ENCODE measurements around the gene ZNF664. TPM values are rescaled to one million over a fixed set of nuclear protein-coding genes. Genes with fewer than 3 reads are reported as not detected.

ZNF664 gene
- total and polyA plus RNA-seq, 10 of the 15 experiments (the other 5 are each of a cell fraction or from before 2014, with no cell fraction given) = 1.8 to 65.6 (median 30.8) TPM

GRCh38 chr12:124035163-124035562 lies 62.1 kb downstream of the ZNF664 start:
- Histone ChIP-seq H3K36me3 (ENCODE audit: control insufficient read depth in 2 of 2, insufficient read depth in 2 of 2, low read length in 1 of 2) (no peaks in the 10 kb centered on the region), H3K9ac (ENCODE audit: control insufficient read depth, insufficient read depth, low read length) (no peak overlapping the region), H3K27ac (ENCODE audit: control insufficient read depth, insufficient read depth) (no peak overlapping the region), H2AFZ (ENCODE audit: control insufficient read depth, low read depth, low read length) (no peak overlapping the region), H3K9me3 (replicated peaks; ENCODE audit: control insufficient read depth, insufficient read depth, low read length) (no peaks in the 10 kb centered on the region), H3K79me2 (ENCODE audit: control insufficient read depth, insufficient read depth, low read length) (no peaks in the 10 kb centered on the region), H3K4me1 (ENCODE audit: control insufficient read depth, insufficient read depth, low read length) (no peaks in the 10 kb centered on the region), H3K27me3 (replicated peaks in 1 of 2; ENCODE audit: control insufficient read depth in 2 of 2, insufficient read depth in 2 of 2, low read length in 1 of 2) (no peaks in the 10 kb centered on the region), H3K4me2 (ENCODE audit: control insufficient read depth, insufficient read depth) (no peak overlapping the region), H4K20me1 (ENCODE audit: control insufficient read depth, insufficient read depth) (no peaks in the 10 kb centered on the region), H3K4me3 (no peak overlapping the region)
- no TSS peak for BruUV-seq (replicated peaks)
- no peak for ATAC-seq
- ChIA-PET POLR2A (no interaction called here), SMC1A (ENCODE audit: uncharacterized antibody, unreplicated experiment) (interaction anchor here (1.3 to 3.2 kb wide), 3 partner anchors 15 to 736 kb away, joined by 3 to 37 read pairs (median 20); no protein-coding TSS in a partner anchor), CTCF (interaction anchor here (0.5 to 7.7 kb wide), 5 partner anchors 18 to 732 kb away, joined by 3 to 116 read pairs (median 6); no protein-coding TSS in a partner anchor), RAD21 (ENCODE audit: unreplicated experiment) (interaction anchor here (2.1 kb wide), 1 partner anchor 284 kb away, joined by 7 read pairs; no protein-coding TSS in a partner anchor)
- no peak for TF ChIP-seq CTCF (IDR thresholded peaks at IDR 0.05 in 2 of 3, conservative IDR thresholded peaks at IDR 0.05 in 1 of 3; ENCODE audit: control insufficient read depth in 2 of 3, extremely low read depth in 1 of 3, insufficient read depth in 1 of 3, low read depth in 3 of 3, low read length in 3 of 3)
- no peak for TF ChIP-seq YY1 (IDR thresholded peaks at IDR 0.05; ENCODE audit: low read depth, low read length)
- no peak for TF ChIP-seq BHLHE40 (IDR thresholded peaks at IDR 0.05; ENCODE audit: borderline replicate concordance in 1 of 2, low read depth in 2 of 2, low read length in 1 of 2)
- TF ChIP-seq MEF2B (IDR thresholded peaks at IDR 0.05; ENCODE audit: partially characterized antibody, poor library complexity, severe bottlenecking) = no peak
- no peak for TF ChIP-seq GATAD2B (conservative IDR thresholded peaks at IDR 0.05; ENCODE audit: low read depth)
- no peak for TF ChIP-seq E2F4 (IDR thresholded peaks at IDR 0.05; ENCODE audit: low read depth, low read length)
- intact Hi-C loops (cut with micrococcal nuclease; ENCODE audit: unreplicated experiment) = loop anchor here (5.0 to 10.0 kb wide), 2 partner anchors 360 to 867 kb away; no protein-coding TSS in a partner anchor
- DNase-seq (ENCODE audit: low read depth, low spot score) = no peak
- WGBS (ENCODE audit: insufficient coverage, insufficient replicate concordance, low lambda C conversion rate, missing lambda C conversion rate) = 45% methylated on average over 2 of the region's 2 CpGs
- FAIRE-seq = no peak
- in situ Hi-C loops (cut with MboI) = loop anchor here (10.0 kb wide), 1 partner anchor 870 kb away; no protein-coding TSS in a partner anchor

Data from GM12878 (cell line).